ENCODE data around the gene SHANK3. TPM values are rescaled to one million over a fixed set of nuclear protein-coding genes. Genes with fewer than 3 reads are reported as not detected.

SHANK3 gene
- total RNA-seq, 2 experiments from 2014 or later, result 0.16 to 0.22 TPM

DNA sequence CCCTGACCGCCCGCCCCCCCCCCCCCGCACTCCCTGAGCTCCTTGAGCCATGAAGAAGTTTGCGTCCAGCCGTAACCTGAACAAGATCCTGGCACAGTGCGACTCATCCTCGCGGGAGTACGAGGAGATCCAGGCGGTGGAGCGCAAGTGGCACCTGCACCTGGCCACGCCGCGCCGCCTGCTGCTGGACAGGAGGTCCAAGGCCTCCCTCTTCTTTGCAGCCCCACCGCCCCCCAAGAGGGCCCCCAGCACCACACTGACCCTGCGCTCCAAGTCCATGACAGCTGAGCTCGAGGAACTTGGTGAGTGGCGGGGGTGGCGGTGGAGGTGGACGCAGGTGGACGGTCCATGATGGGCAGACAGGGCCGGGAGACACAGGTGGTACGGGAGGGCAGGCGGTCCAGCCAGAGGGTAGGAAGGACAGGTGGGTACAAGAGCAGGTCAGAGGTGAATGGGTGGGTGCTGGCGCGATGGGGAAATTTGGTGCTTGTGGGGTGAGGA lies 33.3 kb downstream of the SHANK3 start:
- ChIA-PET POLR2A (no interaction called here), CTCF (no interaction called here)
- no peaks in the 10 kb centered on the region for H3K9me3 Mint-ChIP-seq
- H3K27me3 Mint-ChIP-seq, result no peaks in the 10 kb centered on the region
- intact Hi-C loops (cut with micrococcal nuclease), result no loop called here
- ATAC-seq (no peak), DNase-seq (no peak)
- no peaks in the 10 kb centered on the region for H3K36me3 Mint-ChIP-seq (ENCODE audit: low read depth)
- no peak overlapping the region for H3K4me3 Mint-ChIP-seq
- TF ChIP-seq, protein P1, sequence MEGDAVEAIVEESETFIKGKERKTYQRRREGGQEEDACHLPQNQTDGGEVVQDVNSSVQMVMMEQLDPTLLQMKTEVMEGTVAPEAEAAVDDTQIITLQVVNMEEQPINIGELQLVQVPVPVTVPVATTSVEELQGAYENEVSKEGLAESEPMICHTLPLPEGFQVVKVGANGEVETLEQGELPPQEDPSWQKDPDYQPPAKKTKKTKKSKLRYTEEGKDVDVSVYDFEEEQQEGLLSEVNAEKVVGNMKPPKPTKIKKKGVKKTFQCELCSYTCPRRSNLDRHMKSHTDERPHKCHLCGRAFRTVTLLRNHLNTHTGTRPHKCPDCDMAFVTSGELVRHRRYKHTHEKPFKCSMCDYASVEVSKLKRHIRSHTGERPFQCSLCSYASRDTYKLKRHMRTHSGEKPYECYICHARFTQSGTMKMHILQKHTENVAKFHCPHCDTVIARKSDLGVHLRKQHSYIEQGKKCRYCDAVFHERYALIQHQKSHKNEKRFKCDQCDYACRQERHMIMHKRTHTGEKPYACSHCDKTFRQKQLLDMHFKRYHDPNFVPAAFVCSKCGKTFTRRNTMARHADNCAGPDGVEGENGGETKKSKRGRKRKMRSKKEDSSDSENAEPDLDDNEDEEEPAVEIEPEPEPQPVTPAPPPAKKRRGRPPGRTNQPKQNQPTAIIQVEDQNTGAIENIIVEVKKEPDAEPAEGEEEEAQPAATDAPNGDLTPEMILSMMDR (IDR thresholded peaks at IDR 0.05), result no peak
- H3K27ac Mint-ChIP-seq, result no peak overlapping the region
- peaks cover 13% of the 10 kb centered on the region for H3K4me1 Mint-ChIP-seq (ENCODE audit: low read depth)

DNA sequence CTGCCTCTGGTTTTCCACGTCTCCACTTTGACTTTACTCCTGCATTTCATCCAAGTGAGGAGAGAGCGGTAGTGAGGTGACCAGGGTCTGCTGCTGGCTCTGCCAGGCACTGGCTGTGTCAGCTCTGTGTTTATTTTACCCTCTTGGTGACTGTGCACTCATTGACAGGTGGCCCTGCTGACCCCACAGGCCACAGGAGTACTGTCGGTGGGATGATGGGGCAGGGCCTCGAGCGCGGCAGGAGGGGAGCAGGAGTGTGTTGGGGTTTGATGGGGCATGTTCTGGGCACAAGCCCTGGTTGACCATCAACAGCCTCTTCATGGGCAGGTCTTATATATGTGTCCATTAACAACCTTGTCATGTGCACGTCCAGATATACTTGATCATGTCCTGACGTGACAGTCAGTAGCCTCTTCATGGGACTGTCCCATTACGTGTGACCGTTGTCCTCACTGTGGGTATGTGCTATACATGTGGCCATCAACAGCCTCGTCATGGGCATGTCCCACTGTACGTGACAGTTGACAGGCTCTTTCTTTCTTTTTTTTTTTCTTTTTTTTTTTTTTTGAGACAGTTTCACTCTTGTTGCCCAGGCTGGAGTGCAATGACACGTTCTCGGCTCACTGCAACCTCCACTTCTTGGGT lies 34.0 kb downstream of the SHANK3 start:
- H3K9me3 Mint-ChIP-seq, result no peaks in the 10 kb centered on the region
- peaks cover 13% of the 10 kb centered on the region for H3K4me1 Mint-ChIP-seq (ENCODE audit: low read depth)
- TF ChIP-seq, protein P1 (IDR thresholded peaks at IDR 0.05), result no peak
- ChIA-PET CTCF (no interaction called here), POLR2A (no interaction called here)
- no peak overlapping the region for H3K27ac Mint-ChIP-seq
- no peaks in the 10 kb centered on the region for H3K36me3 Mint-ChIP-seq (ENCODE audit: low read depth)
- DNase-seq, result no peak
- ATAC-seq, result no peak
- intact Hi-C loops (cut with micrococcal nuclease), result no loop called here
- H3K4me3 Mint-ChIP-seq, result no peak overlapping the region
- no peaks in the 10 kb centered on the region for H3K27me3 Mint-ChIP-seq

DNA sequence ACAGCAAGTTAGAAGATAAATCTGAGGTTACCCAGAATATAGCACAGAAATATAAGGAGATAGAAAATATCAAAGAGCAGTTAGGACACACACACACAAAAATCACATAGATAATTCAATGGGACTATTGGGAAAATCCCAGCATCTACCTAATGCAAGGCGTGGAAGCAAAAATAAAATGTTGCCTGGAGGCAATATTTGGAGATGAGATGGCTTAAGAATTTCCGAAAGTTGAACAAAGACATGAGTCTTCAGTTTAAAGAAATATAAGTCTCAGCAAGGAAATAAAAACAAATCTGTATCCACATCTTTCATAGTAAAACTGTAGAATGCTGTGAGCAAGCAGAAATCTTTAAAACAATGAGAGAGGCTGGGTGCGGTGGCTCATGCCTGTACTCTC lies 35.9 kb downstream of the SHANK3 start:
- no peak overlapping the region for H3K27ac Mint-ChIP-seq
- intact Hi-C loops (cut with micrococcal nuclease), result no loop called here
- ChIA-PET CTCF (no interaction called here), POLR2A (no interaction called here)
- no peaks in the 10 kb centered on the region for H3K4me1 Mint-ChIP-seq (ENCODE audit: low read depth)
- no peaks in the 10 kb centered on the region for H3K36me3 Mint-ChIP-seq (ENCODE audit: low read depth)
- H3K4me3 Mint-ChIP-seq, result no peak overlapping the region
- no peaks in the 10 kb centered on the region for H3K27me3 Mint-ChIP-seq
- DNase-seq (no peak), ATAC-seq (no peak)
- no peaks in the 10 kb centered on the region for H3K9me3 Mint-ChIP-seq
- TF ChIP-seq, protein P1 (IDR thresholded peaks at IDR 0.05), result no peak

DNA sequence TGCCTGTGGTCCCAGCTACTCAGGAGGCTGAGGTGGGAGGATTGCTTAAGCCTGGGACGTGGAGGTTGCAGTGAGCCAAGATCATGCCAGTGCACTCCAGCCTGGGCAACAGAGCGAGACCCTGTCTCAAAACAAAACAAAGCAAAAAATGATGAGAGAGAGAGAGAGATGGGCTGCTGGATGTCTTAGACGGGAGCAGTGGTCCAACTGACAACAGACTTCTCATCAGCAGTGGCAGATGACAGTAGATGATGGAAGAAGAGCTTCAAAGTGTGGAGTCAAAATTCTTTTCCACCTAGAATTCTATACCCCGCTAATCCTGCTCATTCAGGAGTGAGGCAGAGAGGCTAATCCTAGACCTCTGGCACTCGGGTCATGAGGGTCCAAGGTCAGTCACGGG lies 36.4 kb downstream of the SHANK3 start:
- ATAC-seq (no peak), DNase-seq (no peak)
- Mint-ChIP-seq H3K27ac (no peak overlapping the region), H3K9me3 (no peaks in the 10 kb centered on the region), H3K4me3 (no peak overlapping the region), H3K36me3 (ENCODE audit: low read depth) (no peaks in the 10 kb centered on the region), H3K27me3 (no peaks in the 10 kb centered on the region), H3K4me1 (ENCODE audit: low read depth) (no peaks in the 10 kb centered on the region)
- intact Hi-C loops (cut with micrococcal nuclease), result no loop called here
- POLR2A ChIA-PET, result no interaction called here
- TF ChIP-seq, protein P1 (IDR thresholded peaks at IDR 0.05), result no peak
- CTCF ChIA-PET, result no interaction called here

DNA sequence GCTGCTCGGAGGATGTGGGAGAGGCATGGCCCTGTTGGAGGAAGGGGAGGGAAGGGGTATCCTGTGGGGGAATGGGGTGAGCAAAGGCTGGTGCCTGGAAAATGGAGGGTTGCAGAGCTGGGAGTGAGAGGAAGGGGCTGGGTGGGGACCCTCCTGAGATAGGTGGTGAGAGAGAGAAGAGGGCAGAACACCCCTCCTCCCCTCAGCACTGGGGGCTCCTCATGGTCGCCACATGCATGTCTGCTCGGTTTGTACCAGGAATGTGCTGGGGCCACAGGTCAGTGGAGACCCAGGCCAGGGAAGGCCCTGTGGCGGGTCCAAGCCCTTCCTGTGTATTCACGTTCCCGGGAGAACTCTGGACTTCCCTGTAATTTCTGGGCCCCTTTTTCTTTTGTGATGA lies 37.6 kb downstream of the SHANK3 start:
- CTCF ChIA-PET, result no interaction called here
- no peaks in the 10 kb centered on the region for H3K27me3 Mint-ChIP-seq
- DNase-seq, result no peak
- intact Hi-C loops (cut with micrococcal nuclease), result no loop called here
- H3K9me3 Mint-ChIP-seq, result no peaks in the 10 kb centered on the region
- no peaks in the 10 kb centered on the region for H3K36me3 Mint-ChIP-seq (ENCODE audit: low read depth)
- H3K27ac Mint-ChIP-seq, result no peak overlapping the region
- POLR2A ChIA-PET, result no interaction called here
- no peak for ATAC-seq
- no peak overlapping the region for H3K4me3 Mint-ChIP-seq
- TF ChIP-seq, protein P1 (IDR thresholded peaks at IDR 0.05), result no peak
- no peaks in the 10 kb centered on the region for H3K4me1 Mint-ChIP-seq (ENCODE audit: low read depth)
